Loucy (cell line): ENCODE measurements around the gene ZNF527.

Source experiments
- H2AFZ ChIP-seq: fragments of 200-600 bp; sonication (generic); 2 replicates; pipeline ENCODE4 v1.6.0; 2016; ENCODE audit warnings: antibody characterized with exemption, mild to moderate bottlenecking, low read length, moderate library complexity
- H3F3A ChIP-seq: fragments of 200-600 bp; 2 replicates; pipeline ENCODE4 v1.6.0; 2016; ENCODE audit warnings: antibody characterized with exemption, low read depth, mild to moderate bottlenecking
- H3K27me3 ChIP-seq: fragments of 200-600 bp; sonication (generic); 2 replicates; pipeline ENCODE4 v1.6.1; 2014; ENCODE audit warnings: low read length, mild to moderate bottlenecking; ENCODE audit not compliant: insufficient read depth, poor library complexity, severe bottlenecking
- H3K36me3 ChIP-seq: fragments of 200-600 bp; sonication (generic); 2 replicates; pipeline ENCODE4 v1.6.1; 2016; ENCODE audit warnings: low read length; ENCODE audit not compliant: insufficient read depth
- H3K4me1 ChIP-seq: fragments of 200-600 bp; sonication (generic); 2 replicates; pipeline ENCODE4 v1.5.1; 2014; ENCODE audit warnings: low read length, mild to moderate bottlenecking; ENCODE audit not compliant: insufficient read depth, poor library complexity, severe bottlenecking
- H3K4me2 ChIP-seq: fragments of 200-600 bp; sonication (generic); 2 replicates; pipeline ENCODE4 v1.6.0; 2014; ENCODE audit warnings: antibody characterized with exemption, low read length, low read depth, mild to moderate bottlenecking; ENCODE audit not compliant: poor library complexity, severe bottlenecking
- H3K4me3 ChIP-seq: fragments of 200-600 bp; sonication (generic); 2 replicates; pipeline ENCODE4 v1.5.1; 2014; ENCODE audit warnings: low read length, mild to moderate bottlenecking, mixed read lengths; ENCODE audit not compliant: poor library complexity, severe bottlenecking
- H3K79me2 ChIP-seq: fragments of 200-600 bp; sonication (generic); 2 replicates; pipeline ENCODE4 v1.6.1; 2014; ENCODE audit warnings: low read length; ENCODE audit not compliant: insufficient read depth
- H3K9ac ChIP-seq: fragments of 200-600 bp; sonication (generic); 2 replicates; pipeline ENCODE4 v1.6.0; 2014; ENCODE audit warnings: mild to moderate bottlenecking, low read depth, low read length, moderate library complexity; ENCODE audit not compliant: poor library complexity, severe bottlenecking
- H3K9me2 ChIP-seq: fragments of 200-600 bp; sonication (generic); replicated peaks from 2 replicates; pipeline ENCODE4 v1.6.1; 2016; ENCODE audit warnings: low read depth, low read length, mixed read lengths
- H3K9me3 ChIP-seq: fragments of 200-600 bp; sonication (generic); 2 replicates; pipeline ENCODE4 v1.6.1; 2014; ENCODE audit warnings: mild to moderate bottlenecking, antibody characterized with exemption, low read length, low read depth; ENCODE audit not compliant: insufficient read depth
- H4K20me1 ChIP-seq: fragments of 200-600 bp; sonication (generic); 2 replicates; pipeline ENCODE4 v1.6.0; 2014; ENCODE audit warnings: antibody characterized with exemption, low read length, mild to moderate bottlenecking; ENCODE audit not compliant: insufficient read depth, poor library complexity, severe bottlenecking
- EZH2phosphoT487 ChIP-seq: fragments of 200-600 bp; IDR thresholded peaks from 2 replicates; pipeline ENCODE4 v1.6.1; 2018; ENCODE audit warnings: antibody characterized with exemption, mild to moderate bottlenecking, moderate library complexity, borderline replicate concordance
- TF ChIP-seq, protein P1 (sequence below): fragments of 200-600 bp; sonication (generic); conservative IDR thresholded peaks from 2 replicates; pipeline ENCODE4 v1.5.1; 2014; ENCODE audit warnings: mild to moderate bottlenecking, antibody characterized with exemption, low read length

ZNF527 gene

DNA sequence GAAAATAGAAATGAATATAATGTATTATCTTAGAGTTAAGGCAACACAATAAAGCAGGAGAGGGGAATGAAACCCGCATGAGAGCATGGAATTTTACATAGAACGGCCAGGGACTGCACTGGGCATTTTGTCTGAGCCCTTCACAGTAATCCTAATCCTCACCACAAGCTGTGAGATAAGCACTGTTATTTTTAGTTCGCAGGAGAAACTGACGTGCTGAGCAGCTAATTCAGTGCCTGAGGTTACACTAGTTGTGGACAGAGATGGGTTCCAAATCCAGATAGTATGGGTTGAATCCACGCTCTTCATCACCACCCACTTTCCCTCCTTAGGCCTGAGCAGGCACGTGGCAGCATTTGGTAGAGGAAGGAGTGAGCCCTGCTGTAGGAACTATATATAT lies 24.8 kb upstream of the ZNF527 start:
- no peaks in the 10 kb centered on the region for H3F3A ChIP-seq
- no peaks in the 10 kb centered on the region for H3K4me1 ChIP-seq
- no peaks in the 10 kb centered on the region for H3K79me2 ChIP-seq
- peaks cover 47% of the 10 kb centered on the region; the same call in 1 of the 2 replicates for H3K36me3 ChIP-seq
- H3K9me3 ChIP-seq, result no peaks in the 10 kb centered on the region
- TF ChIP-seq, protein P1, sequence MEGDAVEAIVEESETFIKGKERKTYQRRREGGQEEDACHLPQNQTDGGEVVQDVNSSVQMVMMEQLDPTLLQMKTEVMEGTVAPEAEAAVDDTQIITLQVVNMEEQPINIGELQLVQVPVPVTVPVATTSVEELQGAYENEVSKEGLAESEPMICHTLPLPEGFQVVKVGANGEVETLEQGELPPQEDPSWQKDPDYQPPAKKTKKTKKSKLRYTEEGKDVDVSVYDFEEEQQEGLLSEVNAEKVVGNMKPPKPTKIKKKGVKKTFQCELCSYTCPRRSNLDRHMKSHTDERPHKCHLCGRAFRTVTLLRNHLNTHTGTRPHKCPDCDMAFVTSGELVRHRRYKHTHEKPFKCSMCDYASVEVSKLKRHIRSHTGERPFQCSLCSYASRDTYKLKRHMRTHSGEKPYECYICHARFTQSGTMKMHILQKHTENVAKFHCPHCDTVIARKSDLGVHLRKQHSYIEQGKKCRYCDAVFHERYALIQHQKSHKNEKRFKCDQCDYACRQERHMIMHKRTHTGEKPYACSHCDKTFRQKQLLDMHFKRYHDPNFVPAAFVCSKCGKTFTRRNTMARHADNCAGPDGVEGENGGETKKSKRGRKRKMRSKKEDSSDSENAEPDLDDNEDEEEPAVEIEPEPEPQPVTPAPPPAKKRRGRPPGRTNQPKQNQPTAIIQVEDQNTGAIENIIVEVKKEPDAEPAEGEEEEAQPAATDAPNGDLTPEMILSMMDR, result no peak
- no peak for TF ChIP-seq EZH2phosphoT487
- H4K20me1 ChIP-seq, result no peaks in the 10 kb centered on the region
- no peak overlapping the region for H2AFZ ChIP-seq
- H3K4me2 ChIP-seq, result no peak overlapping the region
- H3K27me3 ChIP-seq, result no peaks in the 10 kb centered on the region
- no peak overlapping the region for H3K4me3 ChIP-seq
- H3K9ac ChIP-seq, result no peak overlapping the region
- H3K9me2 ChIP-seq, result no peaks in the 10 kb centered on the region

- Histone ChIP-seq H3K27me3 (no peaks in the 10 kb centered on the region), H3K4me2 (no peak overlapping the region), H3K9me2 (no peaks in the 10 kb centered on the region), H3K4me3 (no peak overlapping the region), H3K36me3 (peaks cover 49% of the 10 kb centered on the region; the same call in 1 of the 2 replicates), H3F3A (no peaks in the 10 kb centered on the region), H3K4me1 (no peaks in the 10 kb centered on the region), H3K9me3 (no peaks in the 10 kb centered on the region), H4K20me1 (no peaks in the 10 kb centered on the region), H3K9ac (no peak overlapping the region), H2AFZ (no peak overlapping the region), H3K79me2 (no peaks in the 10 kb centered on the region)
- no peak for TF ChIP-seq EZH2phosphoT487
- TF ChIP-seq, protein P1, result no peak
Observed at GRCh38 chr19:37348060-37348459, 22.8 kb upstream of the ZNF527 start.

DNA sequence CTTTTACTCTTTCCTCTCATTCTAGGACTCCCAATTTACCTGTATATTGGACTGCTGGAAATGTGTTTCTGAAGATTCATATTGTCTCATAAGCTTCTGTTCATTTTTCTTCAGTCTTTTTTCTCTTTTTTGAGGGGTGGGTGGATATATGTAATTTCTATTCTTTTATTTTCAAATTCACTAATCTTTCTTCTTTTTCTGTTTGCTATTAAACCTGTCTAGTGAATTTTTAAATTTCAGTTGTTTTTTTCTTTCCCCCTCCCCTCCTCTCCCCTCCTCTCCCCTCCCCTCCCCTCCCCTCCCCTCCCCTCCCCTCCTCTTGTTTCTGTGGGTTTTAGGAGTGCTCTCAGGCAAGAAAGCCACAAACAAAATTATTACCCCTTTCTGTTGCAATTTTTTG lies 16.9 kb upstream of the ZNF527 start:
- Histone ChIP-seq H3K4me1 (peaks cover 4% of the 10 kb centered on the region), H3K79me2 (no peaks in the 10 kb centered on the region), H3K9ac (no peak overlapping the region), H3F3A (no peaks in the 10 kb centered on the region), H3K9me3 (no peaks in the 10 kb centered on the region; the same call in 1 of the 2 replicates), H3K9me2 (no peaks in the 10 kb centered on the region), H3K4me2 (no peak overlapping the region), H3K27me3 (no peaks in the 10 kb centered on the region), H3K36me3 (peaks cover 50% of the 10 kb centered on the region; the same call in 1 of the 2 replicates), H3K4me3 (no peak overlapping the region), H4K20me1 (no peaks in the 10 kb centered on the region), H2AFZ (no peak overlapping the region)
- TF ChIP-seq, protein P1, result no peak
- no peak for TF ChIP-seq EZH2phosphoT487
